Ureter (tissue), 1 donor: ENCODE measurements around the gene DUSP22. TPM values are rescaled to one million over a fixed set of nuclear protein-coding genes. Genes with fewer than 3 reads are reported as not detected.

ENCODE experiments used
- DNase-seq: peaks from one replicate; pipeline ENCODE4 v3.0.0-alpha.2; 2020; ENCODE audit warnings: low spot score
- total RNA-seq: library from RNA; stranded (reverse); gene quantifications from one replicate; pipeline ENCODE4 v1.2.4, GENCODE V29; 2023
- donor health status: DM: yes; HTN: yes; CAD: no.

DUSP22 gene
- total RNA-seq, 1 donor from 2014 or later: 48.9 TPM

- no peak for DNase-seq
These were observed 59.6 kb downstream of the DUSP22 start for GRCh38 chr6:351867-352289.

- DNase-seq: no peak
These were observed 60.2 kb downstream of the DUSP22 start for GRCh38 chr6:352474-352873.

- no peak for DNase-seq
These were observed 60.7 kb downstream of the DUSP22 start for GRCh38 chr6:352896-353470.

- DNase-seq: no peak
These were observed 61.6 kb downstream of the DUSP22 start for GRCh38 chr6:353642-354614.

DNA sequence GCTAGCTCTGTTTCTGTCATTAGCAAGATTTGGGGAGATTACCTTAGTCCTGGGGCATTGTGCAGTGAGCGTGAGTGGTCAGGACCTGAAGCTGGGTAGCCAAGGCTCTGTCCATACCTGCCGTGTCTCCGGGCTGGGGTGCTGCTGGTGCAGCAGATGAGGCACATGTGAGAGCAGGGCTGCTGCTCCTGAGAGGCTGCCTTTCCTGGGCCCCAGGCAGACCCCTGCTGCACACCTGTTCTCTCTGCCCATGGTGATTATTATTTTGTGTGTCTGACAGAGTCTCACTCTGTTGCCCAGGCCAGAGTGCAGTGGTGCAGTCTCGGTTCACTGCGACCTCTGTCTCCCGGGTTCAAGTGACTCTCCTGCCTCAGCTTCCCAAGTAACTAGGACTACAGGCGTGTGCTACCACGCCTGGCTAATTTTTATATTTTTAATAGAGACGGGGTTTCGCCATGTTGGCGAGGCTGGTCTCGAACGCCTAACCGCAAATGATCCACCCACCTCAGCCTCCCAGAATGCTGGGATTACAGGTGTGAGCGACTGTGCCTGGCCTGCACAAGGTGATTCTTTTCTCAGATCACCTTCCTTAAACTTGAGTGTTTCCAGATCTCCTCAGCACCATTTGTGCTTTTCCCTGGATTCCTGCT, 62.5 kb downstream of the DUSP22 start:
- no peak for DNase-seq

DNA sequence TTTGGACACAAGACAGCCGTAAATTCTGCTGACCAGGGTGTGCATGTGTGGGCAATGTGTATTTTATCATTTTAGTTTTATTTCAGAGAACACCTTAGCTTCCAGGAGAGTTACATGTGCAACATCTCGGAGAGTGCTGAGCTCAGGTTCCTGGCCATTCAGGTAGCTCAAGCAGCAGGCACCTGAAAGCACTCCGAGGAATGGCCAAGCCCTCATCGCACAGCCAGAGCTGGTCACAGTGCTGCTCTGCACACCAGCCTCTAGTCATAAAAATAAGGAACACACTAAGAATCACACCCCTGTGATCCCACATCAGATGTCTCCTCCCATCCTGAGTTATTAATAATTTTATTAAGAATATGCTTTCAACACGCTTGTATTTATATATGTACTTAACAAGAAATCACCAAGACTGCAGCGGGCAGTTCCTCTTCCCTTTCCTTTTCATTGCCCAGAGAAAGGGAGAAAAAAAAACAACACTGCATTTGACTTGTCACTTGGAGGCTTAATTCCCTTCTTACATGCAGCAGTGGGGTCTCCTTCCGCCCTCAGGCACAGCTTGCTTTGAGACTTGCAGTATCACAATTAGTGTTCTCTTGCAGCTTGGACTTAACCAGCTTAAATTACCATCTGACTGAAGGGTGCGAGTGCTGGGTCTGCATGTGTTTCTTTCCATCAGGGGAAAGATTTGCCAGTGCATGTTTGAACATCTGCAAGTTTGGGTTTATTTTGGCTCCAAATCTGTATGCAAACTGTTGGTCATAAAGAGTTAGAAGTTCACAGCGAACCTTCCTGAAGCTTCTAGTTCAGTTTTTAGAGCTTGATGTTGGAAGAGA, 63.3 kb downstream of the DUSP22 start:
- DNase-seq: no peak

DNA sequence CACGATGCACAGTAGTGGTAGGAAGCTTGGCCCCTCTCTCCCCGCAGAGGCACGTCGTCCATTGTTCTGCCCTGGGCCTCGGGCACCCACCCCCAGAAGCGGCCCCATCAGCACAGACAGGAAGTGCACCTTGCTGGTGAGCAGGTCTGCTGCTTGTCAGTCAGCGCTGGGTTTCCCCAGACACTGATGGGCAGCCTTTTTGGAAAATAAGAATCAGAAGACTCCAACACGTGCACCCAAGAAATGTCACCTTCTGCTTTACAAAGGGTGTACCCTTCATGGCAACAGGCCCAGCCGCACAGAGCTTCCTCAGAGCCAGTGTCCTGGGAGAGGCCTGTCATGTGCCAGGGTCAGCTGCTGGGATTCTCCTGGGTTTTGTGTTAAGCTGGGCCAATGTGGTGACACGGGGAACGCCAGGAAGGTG, 64.6 kb downstream of the DUSP22 start:
- no peak for DNase-seq

GRCh38 chr6:357261-357790, 65.0 kb downstream of the DUSP22 start:
- DNase-seq: no peak

- no peak for DNase-seq
These were observed 65.6 kb downstream of the DUSP22 start for GRCh38 chr6:357791-358341.

DNA sequence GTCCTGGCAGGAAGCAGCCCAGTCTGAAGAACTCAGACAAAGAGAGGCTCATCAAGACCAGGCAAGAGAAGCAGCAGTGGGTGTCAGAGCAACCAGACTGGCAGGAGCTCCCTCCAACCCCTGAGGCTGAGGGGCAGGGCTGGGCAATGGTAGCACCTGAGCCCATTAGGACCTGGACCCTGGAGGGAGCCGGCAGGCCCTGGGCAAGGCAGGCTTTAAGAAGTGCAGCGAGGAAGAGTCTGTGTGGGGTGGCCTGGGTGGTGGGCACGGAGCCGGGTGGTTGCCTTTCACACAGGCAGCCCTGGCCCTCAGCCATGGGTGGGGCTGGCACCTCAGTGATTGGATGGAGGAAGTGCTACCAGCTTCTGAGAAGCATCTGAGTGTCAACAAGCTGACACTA, 66.1 kb downstream of the DUSP22 start:
- no peak for DNase-seq

GRCh38 chr6:358847-359246, 66.6 kb downstream of the DUSP22 start:
- no peak for DNase-seq

DNA sequence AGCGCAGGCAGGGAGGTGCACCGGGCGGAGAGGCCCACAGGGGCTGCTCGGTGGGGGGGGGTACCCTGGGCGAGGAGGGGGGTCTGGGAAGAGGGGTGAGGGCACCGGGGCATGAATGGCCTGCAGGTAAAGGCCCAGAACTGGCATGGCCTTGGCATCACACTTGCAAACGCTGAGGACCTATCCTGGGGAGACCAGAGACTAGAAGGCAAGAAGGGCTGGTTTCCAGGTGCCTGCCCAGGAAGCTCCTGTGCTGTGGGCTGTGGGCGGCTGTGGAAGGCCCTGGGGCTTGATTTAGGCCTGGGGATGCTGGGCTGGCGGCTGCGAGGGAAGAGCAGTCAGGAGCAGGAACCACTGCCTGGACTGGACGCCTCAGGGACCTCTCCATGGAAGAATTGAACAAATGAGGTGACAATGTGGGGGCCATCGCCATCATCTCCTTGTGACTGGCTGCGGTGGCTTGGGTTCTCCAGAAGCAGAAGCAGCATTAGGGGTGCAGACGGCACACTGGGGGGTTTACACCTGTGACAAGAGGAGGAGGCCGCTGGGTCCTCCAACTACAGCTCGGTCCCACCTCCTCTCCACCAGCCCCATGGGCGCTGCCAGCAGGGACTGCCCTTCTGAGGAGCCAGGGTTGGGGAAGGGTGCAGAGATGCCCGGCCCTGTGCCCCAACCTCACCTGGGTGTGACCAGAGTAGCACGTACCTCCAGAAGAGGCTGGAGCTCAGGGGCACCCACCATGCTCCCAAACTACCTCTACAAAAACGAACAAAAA, 67.2 kb downstream of the DUSP22 start:
- no peak for DNase-seq

- no peak for DNase-seq
These were observed 68.1 kb downstream of the DUSP22 start for GRCh38 chr6:360349-360748.

DNA sequence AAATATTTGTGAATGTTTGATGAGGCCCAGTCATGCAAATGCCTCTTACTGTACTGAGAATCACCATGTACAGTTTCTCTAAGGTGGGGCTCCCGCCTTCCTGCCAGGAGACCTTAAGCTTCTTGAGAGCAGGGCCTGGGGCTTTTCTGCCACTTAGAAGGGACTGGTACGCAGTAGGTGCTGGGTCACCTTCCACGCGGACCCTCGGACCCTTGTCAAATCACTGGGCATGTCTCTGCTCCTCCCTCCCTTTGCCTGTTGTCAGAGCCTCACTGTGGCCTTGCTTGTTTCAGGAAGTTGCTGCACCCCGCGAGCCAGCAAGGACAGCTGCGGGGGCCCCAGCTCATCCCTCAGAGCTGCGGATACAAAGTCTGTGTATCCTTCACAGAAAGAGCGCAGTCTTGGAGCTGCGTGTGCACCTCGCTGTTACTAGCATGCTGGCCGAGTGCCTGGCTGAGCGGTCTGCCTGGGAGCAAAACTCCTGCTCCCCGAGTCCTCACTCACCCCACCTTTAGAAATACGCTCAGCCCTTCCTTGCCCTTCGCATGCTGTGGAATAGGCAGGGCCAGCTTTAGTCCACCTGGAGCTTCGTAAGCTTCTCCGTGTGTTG, 68.6 kb downstream of the DUSP22 start:
- DNase-seq: no peak

DNA sequence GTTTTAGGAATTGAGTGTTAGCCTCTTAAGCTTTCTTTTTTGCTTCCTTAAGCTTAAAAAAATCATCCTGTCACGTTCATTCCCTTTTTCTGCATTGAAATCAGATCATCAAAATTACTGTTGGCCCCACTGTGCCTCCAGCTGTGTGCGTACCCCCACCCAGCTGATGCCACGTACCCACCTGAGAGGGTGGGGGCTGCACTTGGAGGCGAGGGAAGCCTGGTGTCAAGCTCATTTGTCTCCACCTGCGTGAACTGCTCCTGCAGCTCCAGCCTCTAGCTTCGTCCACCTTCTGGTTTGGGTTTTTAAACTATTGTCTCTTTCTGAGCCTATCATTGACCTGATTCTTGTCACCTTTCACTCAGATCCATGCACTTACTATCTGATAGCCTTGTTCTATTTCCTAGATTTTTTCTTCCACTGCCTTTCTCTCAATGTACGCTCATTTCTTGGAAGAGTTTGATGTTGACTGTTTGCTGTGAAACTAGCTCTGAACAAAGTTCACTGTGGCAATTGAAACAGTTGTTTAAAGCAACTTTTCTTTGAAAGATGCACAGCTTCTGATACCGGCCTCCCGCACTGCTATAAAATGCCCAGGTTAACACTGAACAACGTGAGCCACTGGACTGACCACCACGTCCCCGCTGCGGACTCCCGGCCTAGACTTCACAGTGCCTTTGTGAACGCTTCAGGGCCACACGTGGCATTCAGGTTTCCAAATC, 69.3 kb downstream of the DUSP22 start:
- DNase-seq: no peak

DNA sequence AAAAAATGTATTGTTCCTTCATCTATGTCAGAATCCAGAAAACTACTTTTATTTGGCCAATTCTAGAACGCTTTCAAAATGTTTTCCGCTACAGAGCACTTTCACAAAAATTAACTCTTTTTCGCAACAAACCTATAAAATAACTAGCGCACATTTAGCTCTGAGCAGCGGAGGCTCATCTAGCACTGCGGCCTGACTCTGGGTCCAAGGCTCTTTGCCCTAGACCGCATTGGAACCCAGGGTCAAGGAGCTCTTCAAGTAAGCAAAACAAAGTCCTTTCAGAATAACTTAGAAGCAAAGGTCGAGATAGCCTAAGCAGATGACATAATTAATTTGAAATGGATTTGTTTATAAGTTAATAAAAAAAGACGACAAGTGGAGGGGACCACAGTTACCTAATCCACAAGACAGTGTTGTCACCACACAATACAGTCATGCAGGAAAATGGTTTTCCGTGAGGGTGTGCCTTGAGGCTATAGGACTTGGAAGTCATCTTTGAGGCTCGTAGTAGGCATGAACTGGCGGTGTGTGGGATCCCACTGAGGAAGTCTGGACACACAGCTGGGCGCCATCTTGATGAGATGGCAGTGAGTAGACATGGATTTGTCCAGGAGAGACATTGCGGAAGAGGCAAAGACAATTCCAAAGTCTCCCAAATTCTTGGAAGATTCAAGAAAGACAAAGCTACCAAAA, 70.1 kb downstream of the DUSP22 start:
- DNase-seq: no peak

- no peak for DNase-seq
These were observed 70.6 kb downstream of the DUSP22 start for GRCh38 chr6:362924-363249.

DNA sequence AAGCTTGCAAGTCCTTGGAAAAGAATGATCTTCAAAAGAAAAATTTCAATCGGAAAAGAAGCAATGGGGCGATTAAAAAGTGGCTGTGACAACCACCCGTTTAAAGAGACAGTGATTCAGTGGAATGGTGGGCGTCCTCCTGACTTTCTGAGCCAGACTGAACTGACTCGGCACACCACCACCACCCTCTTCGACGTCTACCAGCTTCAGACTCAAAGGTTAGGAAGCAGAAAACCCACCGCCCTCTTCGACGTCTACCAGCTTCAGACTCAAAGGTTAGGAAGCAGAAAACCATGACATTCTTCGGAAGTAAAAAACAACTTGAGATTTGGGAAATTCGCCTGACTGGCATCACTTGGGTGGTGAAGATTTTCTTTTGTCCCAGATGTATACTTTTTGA, 71.0 kb downstream of the DUSP22 start:
- DNase-seq: no peak

DNA sequence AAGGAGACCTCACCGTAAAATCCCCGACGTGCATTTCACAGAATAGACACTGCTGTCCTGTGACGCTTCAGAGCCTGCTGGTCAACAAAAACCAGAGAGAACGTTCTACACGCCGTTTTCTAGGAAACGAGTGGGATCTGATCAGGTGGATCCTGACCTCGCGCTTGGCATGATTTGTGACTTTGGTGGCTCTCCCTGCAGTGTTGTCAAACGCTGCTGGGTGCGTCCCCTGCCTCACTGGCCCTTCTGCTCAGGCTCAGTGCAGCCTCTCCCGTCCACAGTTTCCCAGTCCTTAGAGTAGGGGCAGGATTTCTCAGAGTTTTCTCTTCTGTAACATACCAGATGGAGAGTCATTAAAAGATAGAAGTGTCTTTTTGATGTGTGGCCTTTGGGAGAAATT, 71.6 kb downstream of the DUSP22 start:
- DNase-seq: no peak
